Measurements from ENCODE around the gene R3HDML.

- no peak for TF ChIP-seq POLR2A (IDR thresholded peaks at IDR 0.05)
- TF ChIP-seq, protein P1, sequence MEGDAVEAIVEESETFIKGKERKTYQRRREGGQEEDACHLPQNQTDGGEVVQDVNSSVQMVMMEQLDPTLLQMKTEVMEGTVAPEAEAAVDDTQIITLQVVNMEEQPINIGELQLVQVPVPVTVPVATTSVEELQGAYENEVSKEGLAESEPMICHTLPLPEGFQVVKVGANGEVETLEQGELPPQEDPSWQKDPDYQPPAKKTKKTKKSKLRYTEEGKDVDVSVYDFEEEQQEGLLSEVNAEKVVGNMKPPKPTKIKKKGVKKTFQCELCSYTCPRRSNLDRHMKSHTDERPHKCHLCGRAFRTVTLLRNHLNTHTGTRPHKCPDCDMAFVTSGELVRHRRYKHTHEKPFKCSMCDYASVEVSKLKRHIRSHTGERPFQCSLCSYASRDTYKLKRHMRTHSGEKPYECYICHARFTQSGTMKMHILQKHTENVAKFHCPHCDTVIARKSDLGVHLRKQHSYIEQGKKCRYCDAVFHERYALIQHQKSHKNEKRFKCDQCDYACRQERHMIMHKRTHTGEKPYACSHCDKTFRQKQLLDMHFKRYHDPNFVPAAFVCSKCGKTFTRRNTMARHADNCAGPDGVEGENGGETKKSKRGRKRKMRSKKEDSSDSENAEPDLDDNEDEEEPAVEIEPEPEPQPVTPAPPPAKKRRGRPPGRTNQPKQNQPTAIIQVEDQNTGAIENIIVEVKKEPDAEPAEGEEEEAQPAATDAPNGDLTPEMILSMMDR (IDR thresholded peaks at IDR 0.05) = no peak
These were observed 16.9 kb upstream of the R3HDML start for GRCh38 chr20:44319839-44320422.
